Measurements from ENCODE around the gene CFDP1.

Gene CFDP1

GRCh38 chr16:75462806-75463205, 29.5 kb upstream of the CFDP1 start:
- TF ChIP-seq CTCF (IDR thresholded peaks at IDR 0.05; ENCODE audit: borderline replicate concordance, insufficient read depth, low read depth, low read length): no peak

GRCh38 chr16:75461575-75461974, 28.3 kb upstream of the CFDP1 start:
- TF ChIP-seq CTCF (IDR thresholded peaks at IDR 0.05; ENCODE audit: borderline replicate concordance, insufficient read depth, low read depth, low read length): no peak
- H3K4me3 ChIP-seq (ENCODE audit: low read depth, low read length): no peak overlapping the region

More at GRCh38 chr16:75462806-75463205, 29.5 kb upstream of the CFDP1 start:
- no peak overlapping the region for H3K4me3 ChIP-seq (ENCODE audit: low read depth, low read length)

GRCh38 chr16:75460446-75460845, 27.1 kb upstream of the CFDP1 start:
- TF ChIP-seq CTCF (IDR thresholded peaks at IDR 0.05; ENCODE audit: borderline replicate concordance, insufficient read depth, low read depth, low read length): no peak
- no peak overlapping the region for H3K4me3 ChIP-seq (ENCODE audit: low read depth, low read length)

GRCh38 chr16:75459691-75460090, 26.4 kb upstream of the CFDP1 start:
- no peak overlapping the region for H3K4me3 ChIP-seq (ENCODE audit: low read depth, low read length)
- TF ChIP-seq CTCF (IDR thresholded peaks at IDR 0.05; ENCODE audit: borderline replicate concordance, insufficient read depth, low read depth, low read length): no peak

- H3K4me3 ChIP-seq (ENCODE audit: low read depth, low read length): no peak overlapping the region
- no peak for TF ChIP-seq CTCF (IDR thresholded peaks at IDR 0.05; ENCODE audit: borderline replicate concordance, insufficient read depth, low read depth, low read length)
Observed at GRCh38 chr16:75458439-75458838, 25.1 kb upstream of the CFDP1 start.

- no peak overlapping the region for H3K4me3 ChIP-seq (ENCODE audit: low read depth, low read length)
- TF ChIP-seq CTCF (IDR thresholded peaks at IDR 0.05; ENCODE audit: borderline replicate concordance, insufficient read depth, low read depth, low read length): no peak
Observed at GRCh38 chr16:75458029-75458428, 24.7 kb upstream of the CFDP1 start.

GRCh38 chr16:75457485-75458021, 24.2 kb upstream of the CFDP1 start:
- no peak overlapping the region for H3K4me3 ChIP-seq (ENCODE audit: low read depth, low read length)
- no peak for TF ChIP-seq CTCF (IDR thresholded peaks at IDR 0.05; ENCODE audit: borderline replicate concordance, insufficient read depth, low read depth, low read length)
